ENCODE data around the gene PARP9. TPM values are rescaled to one million over a fixed set of nuclear protein-coding genes. Genes with fewer than 3 reads are reported as not detected.

The PARP9 gene
- polyA plus RNA-seq, 4 donors: 20.5 to 36.5 (median 25.2) TPM

DNA sequence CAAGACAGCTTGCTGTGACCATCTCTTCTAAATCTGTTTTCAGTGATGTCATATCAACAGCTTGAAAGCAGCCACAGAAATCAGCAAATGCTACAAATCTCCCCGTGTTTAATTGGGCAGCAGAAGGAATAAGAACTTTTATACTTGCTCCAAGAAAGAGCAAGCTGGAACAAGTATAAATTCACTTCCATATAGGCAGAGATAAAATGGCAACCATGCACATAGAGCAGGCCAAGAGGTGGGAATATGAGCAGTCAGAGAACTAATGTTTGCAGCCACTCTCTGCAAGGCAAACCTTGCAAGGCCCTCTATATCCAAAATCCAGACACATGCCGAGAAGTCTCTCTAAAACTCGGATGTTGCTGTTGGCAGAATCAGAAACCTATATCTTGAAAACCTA is 16.0 kb downstream of the PARP9 start:
- Histone ChIP-seq H3K4me3 (ENCODE audit: low read depth in 1 of 3, low read length in 3 of 3) (no peak overlapping the region), H3K27me3 (ENCODE audit: control insufficient read depth in 3 of 3, insufficient read depth in 3 of 3, low read length in 3 of 3) (no peaks in the 10 kb centered on the region), H3K36me3 (ENCODE audit: control insufficient read depth in 3 of 3, insufficient read depth in 2 of 3, low read depth in 1 of 3, low read length in 3 of 3) (peaks cover 13 to 30% (median 19%) of the 10 kb centered on the region in 3 donors), H3K27ac (ENCODE audit: low read depth in 1 of 3, low read length in 2 of 3) (no peak overlapping the region), H3K4me1 (ENCODE audit: control insufficient read depth in 3 of 3, insufficient read depth in 2 of 3, low read depth in 1 of 3, low read length in 2 of 3) (no peaks in the 10 kb centered on the region), H3K9me3 (ENCODE audit: control insufficient read depth in 2 of 2, insufficient read depth in 1 of 2, low read depth in 1 of 2, low read length in 1 of 2) (no peaks in the 10 kb centered on the region)
- FAIRE-seq: no peak
- 87 to 94% (median 88%) methylated on average over 3 of the region's 3 CpGs for WGBS, 3 donors
- no peak for DNase-seq

DNA sequence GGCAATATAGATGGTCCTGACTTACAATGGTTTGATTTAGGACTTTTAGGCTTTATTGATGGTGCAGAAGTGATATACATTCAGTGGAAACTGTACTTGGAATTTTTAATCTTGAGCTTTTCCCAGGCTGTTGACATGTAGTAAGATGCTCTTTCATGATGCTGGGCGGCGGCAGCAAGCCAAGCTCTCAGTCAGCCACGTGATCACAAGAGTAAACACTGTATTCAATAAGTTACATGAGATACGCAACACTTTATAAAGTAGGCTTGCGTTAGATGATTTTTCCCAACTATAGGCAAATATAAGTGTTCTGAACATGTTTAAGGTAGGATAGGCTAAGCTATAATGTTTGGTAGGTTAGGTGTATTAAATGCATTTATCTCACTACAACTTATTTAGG is 17.9 kb downstream of the PARP9 start:
- peaks cover 10 to 27% (median 20%) of the 10 kb centered on the region in 3 donors for H3K36me3 ChIP-seq (ENCODE audit: control insufficient read depth in 3 of 3, insufficient read depth in 2 of 3, low read depth in 1 of 3, low read length in 3 of 3)
- H3K4me1 ChIP-seq (ENCODE audit: control insufficient read depth in 3 of 3, insufficient read depth in 2 of 3, low read depth in 1 of 3, low read length in 2 of 3): no peaks in the 10 kb centered on the region
- no peaks in the 10 kb centered on the region for H3K9me3 ChIP-seq (ENCODE audit: control insufficient read depth in 2 of 2, insufficient read depth in 1 of 2, low read depth in 1 of 2, low read length in 1 of 2)
- no peak overlapping the region for H3K4me3 ChIP-seq (ENCODE audit: low read depth in 1 of 3, low read length in 3 of 3)
- no peaks in the 10 kb centered on the region for H3K27me3 ChIP-seq (ENCODE audit: control insufficient read depth in 3 of 3, insufficient read depth in 3 of 3, low read length in 3 of 3)
- DNase-seq (no peak), FAIRE-seq (no peak)
- H3K27ac ChIP-seq (ENCODE audit: low read depth in 1 of 3, low read length in 2 of 3): no peak overlapping the region
- WGBS, 3 donors: 87 to 97% (median 89%) methylated on average over 5 of the region's 5 CpGs

DNA sequence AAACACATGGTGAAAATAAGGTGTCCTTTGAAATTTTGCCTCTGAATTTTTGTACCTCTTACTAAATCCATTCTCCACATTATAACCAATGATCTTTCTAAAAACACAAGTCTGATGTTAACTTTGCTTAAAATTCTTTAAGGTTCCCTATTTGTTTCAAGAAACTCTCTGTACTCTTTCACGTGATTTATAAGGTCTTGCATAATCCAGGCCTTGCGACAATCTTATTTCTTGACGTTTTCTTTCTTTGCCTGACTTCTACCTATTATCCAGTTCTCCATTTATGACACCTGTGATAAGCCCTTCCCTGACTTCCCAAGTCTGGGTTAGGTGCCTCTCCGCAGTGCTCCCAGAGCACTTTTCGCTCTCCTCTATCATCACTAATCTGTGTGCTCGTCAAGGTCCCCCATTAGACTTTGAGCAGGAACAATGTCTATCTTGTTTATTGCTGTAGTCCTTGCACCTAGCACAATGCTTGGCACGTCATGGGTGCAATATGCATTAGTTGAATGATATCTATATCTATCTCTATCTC is 25.1 kb downstream of the PARP9 start:
- Histone ChIP-seq H3K27ac (ENCODE audit: low read depth in 1 of 3, low read length in 2 of 3) (no peak overlapping the region), H3K27me3 (ENCODE audit: control insufficient read depth in 3 of 3, insufficient read depth in 3 of 3, low read length in 3 of 3) (no peaks in the 10 kb centered on the region), H3K4me1 (ENCODE audit: control insufficient read depth in 3 of 3, insufficient read depth in 2 of 3, low read depth in 1 of 3, low read length in 2 of 3) (peaks cover 0 to 3% (median 0%) of the 10 kb centered on the region in 3 donors), H3K9me3 (ENCODE audit: control insufficient read depth in 2 of 2, insufficient read depth in 1 of 2, low read depth in 1 of 2, low read length in 1 of 2) (no peaks in the 10 kb centered on the region), H3K4me3 (ENCODE audit: low read depth in 1 of 3, low read length in 3 of 3) (no peak overlapping the region), H3K36me3 (ENCODE audit: control insufficient read depth in 3 of 3, insufficient read depth in 2 of 3, low read depth in 1 of 3, low read length in 3 of 3) (peaks cover 16 to 21% (median 18%) of the 10 kb centered on the region in 3 donors)
- FAIRE-seq (no peak), DNase-seq (peak; percentile 48 to 67)
- 56 to 73% (median 68%) methylated on average over 7 of the region's 7 CpGs for WGBS, 3 donors

DNA sequence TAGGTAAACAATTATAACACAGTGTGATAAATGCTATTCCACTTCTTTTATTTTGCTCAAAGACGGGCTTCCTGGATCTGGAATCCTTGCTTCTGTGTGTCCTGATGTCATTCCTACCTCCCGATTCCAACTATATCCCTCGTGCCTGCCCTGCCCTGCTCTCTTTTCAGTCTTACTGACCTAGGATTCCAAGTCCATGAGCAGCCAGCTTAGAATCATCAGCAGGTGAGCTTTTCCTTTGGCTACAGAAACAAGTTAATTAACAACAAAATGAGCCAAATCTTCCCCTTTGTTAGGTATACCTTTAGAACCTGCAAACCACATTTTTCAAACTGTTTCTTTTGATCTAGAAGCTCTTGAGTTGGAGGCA is 27.5 kb downstream of the PARP9 start:
- Histone ChIP-seq H3K9me3 (ENCODE audit: control insufficient read depth in 2 of 2, insufficient read depth in 1 of 2, low read depth in 1 of 2, low read length in 1 of 2) (no peaks in the 10 kb centered on the region), H3K27me3 (ENCODE audit: control insufficient read depth in 3 of 3, insufficient read depth in 3 of 3, low read length in 3 of 3) (no peaks in the 10 kb centered on the region), H3K27ac (ENCODE audit: low read depth in 1 of 3, low read length in 2 of 3) (no peak overlapping the region), H3K36me3 (ENCODE audit: control insufficient read depth in 3 of 3, insufficient read depth in 2 of 3, low read depth in 1 of 3, low read length in 3 of 3) (peaks cover 17 to 28% (median 25%) of the 10 kb centered on the region in 3 donors), H3K4me1 (ENCODE audit: control insufficient read depth in 3 of 3, insufficient read depth in 2 of 3, low read depth in 1 of 3, low read length in 2 of 3) (peaks cover 0 to 3% (median 0%) of the 10 kb centered on the region in 3 donors), H3K4me3 (ENCODE audit: low read depth in 1 of 3, low read length in 3 of 3) (no peak overlapping the region)
- 72 to 85% (median 81%) methylated on average over 3 of the region's 3 CpGs for WGBS, 3 donors
- FAIRE-seq (no peak), DNase-seq (peak in 1 of 2 donors; percentile 25)

DNA sequence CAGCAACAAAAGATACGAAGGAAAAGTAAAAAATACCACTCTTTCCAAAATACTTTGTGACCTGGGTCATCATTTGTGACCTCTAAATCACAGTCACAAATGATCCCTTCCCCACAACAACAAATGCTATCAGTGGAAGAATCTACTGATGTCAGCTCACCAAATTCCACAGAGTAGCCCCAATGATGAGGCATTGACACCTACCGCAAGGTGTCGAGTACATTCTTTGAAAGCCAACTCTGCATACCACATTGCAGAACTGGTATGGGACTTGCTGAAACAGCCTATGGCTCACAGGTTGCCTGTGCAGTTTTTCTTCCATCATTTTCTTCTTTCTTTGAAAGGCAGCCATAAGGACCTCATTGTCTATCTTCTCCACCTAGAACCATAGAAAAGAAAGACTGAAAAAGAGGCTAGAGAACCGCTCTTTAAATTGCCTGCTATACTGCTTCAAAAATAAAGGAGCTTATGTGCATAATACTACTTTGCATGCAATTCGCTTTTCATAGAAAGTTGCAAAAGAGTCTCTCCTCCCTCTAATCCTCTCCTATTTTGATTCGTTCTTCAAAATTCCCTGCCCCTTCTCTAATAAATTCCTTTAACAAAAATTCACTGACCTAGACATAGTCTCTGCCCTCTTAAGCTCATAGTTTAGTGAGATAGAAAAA is 28.0 kb downstream of the PARP9 start:
- WGBS, 3 donors: 88 to 97% (median 96%) methylated on average over 6 of the region's 6 CpGs
- no peak overlapping the region for H3K27ac ChIP-seq (ENCODE audit: low read depth in 1 of 3, low read length in 2 of 3)
- H3K4me3 ChIP-seq (ENCODE audit: low read depth in 1 of 3, low read length in 3 of 3): no peak overlapping the region
- peaks cover 19 to 28% (median 24%) of the 10 kb centered on the region in 3 donors for H3K36me3 ChIP-seq (ENCODE audit: control insufficient read depth in 3 of 3, insufficient read depth in 2 of 3, low read depth in 1 of 3, low read length in 3 of 3)
- no peaks in the 10 kb centered on the region for H3K27me3 ChIP-seq (ENCODE audit: control insufficient read depth in 3 of 3, insufficient read depth in 3 of 3, low read length in 3 of 3)
- H3K4me1 ChIP-seq (ENCODE audit: control insufficient read depth in 3 of 3, insufficient read depth in 2 of 3, low read depth in 1 of 3, low read length in 2 of 3): peaks cover 0 to 3% (median 0%) of the 10 kb centered on the region in 3 donors
- DNase-seq: no peak
- FAIRE-seq: no peak
- H3K9me3 ChIP-seq (ENCODE audit: control insufficient read depth in 2 of 2, insufficient read depth in 1 of 2, low read depth in 1 of 2, low read length in 1 of 2): no peaks in the 10 kb centered on the region

DNA sequence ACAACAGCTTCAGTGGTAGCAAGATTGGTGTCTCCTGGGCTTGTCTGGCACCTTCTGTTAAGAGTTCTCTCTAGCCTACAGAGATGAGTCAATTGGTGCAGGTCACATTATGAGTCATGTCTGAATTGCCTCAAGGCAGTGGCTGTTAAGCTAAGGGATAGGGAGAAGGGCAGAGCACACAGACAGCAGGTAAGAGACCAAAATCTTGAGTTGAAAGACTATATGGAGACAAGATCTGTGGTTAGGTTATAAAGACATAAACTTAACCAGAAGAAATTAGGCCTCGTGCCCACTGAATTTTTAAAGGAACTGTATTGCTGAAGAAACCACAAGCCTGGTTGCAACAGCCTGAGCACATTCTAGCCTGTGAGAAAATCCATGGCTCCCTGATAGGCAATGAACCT is 30.2 kb downstream of the PARP9 start:
- Histone ChIP-seq H3K27ac (ENCODE audit: low read depth in 1 of 3, low read length in 2 of 3) (no peak overlapping the region), H3K36me3 (ENCODE audit: control insufficient read depth in 3 of 3, insufficient read depth in 2 of 3, low read depth in 1 of 3, low read length in 3 of 3) (peaks cover 17 to 29% (median 19%) of the 10 kb centered on the region in 3 donors), H3K27me3 (ENCODE audit: control insufficient read depth in 3 of 3, insufficient read depth in 3 of 3, low read length in 3 of 3) (no peaks in the 10 kb centered on the region), H3K4me3 (ENCODE audit: low read depth in 1 of 3, low read length in 3 of 3) (no peak overlapping the region), H3K4me1 (ENCODE audit: control insufficient read depth in 3 of 3, insufficient read depth in 2 of 3, low read depth in 1 of 3, low read length in 2 of 3) (peaks cover 0 to 3% (median 0%) of the 10 kb centered on the region in 3 donors), H3K9me3 (ENCODE audit: control insufficient read depth in 2 of 2, insufficient read depth in 1 of 2, low read depth in 1 of 2, low read length in 1 of 2) (no peaks in the 10 kb centered on the region)
- FAIRE-seq (no peak), DNase-seq (peak; percentile 18 to 23)
- 64 to 79% (median 74%) methylated on average over 1 of the region's 1 CpG for WGBS, 3 donors

DNA sequence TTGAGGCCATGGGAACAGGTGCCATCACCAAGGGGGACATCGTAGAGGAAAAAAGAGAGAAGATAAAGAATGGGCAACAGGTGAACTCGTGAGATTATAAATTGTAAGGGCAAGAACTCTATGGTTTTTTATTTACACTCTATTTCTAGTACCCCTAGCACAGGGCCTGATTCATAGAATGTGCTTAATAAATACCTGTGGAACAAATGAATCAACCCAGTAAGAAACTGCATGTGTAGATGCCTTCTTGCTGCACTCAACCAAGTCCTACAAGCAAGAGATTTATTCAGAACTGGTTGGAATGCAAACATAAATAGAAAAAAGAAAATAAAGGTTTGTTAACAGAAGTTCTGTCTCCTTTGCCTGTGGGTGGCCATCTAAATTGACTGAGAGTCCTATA is 30.6 kb downstream of the PARP9 start:
- Histone ChIP-seq H3K27ac (ENCODE audit: low read depth in 1 of 3, low read length in 2 of 3) (no peak overlapping the region), H3K27me3 (ENCODE audit: control insufficient read depth in 3 of 3, insufficient read depth in 3 of 3, low read length in 3 of 3) (no peaks in the 10 kb centered on the region), H3K4me1 (ENCODE audit: control insufficient read depth in 3 of 3, insufficient read depth in 2 of 3, low read depth in 1 of 3, low read length in 2 of 3) (peaks cover 0 to 3% (median 0%) of the 10 kb centered on the region in 3 donors), H3K9me3 (ENCODE audit: control insufficient read depth in 2 of 2, insufficient read depth in 1 of 2, low read depth in 1 of 2, low read length in 1 of 2) (no peaks in the 10 kb centered on the region), H3K36me3 (ENCODE audit: control insufficient read depth in 3 of 3, insufficient read depth in 2 of 3, low read depth in 1 of 3, low read length in 3 of 3) (peaks cover 17 to 29% (median 19%) of the 10 kb centered on the region in 3 donors), H3K4me3 (ENCODE audit: low read depth in 1 of 3, low read length in 3 of 3) (no peak overlapping the region)
- no peak for DNase-seq
- 85 to 93% (median 91%) methylated on average over 2 of the region's 2 CpGs for WGBS, 3 donors
- no peak for FAIRE-seq

DNA sequence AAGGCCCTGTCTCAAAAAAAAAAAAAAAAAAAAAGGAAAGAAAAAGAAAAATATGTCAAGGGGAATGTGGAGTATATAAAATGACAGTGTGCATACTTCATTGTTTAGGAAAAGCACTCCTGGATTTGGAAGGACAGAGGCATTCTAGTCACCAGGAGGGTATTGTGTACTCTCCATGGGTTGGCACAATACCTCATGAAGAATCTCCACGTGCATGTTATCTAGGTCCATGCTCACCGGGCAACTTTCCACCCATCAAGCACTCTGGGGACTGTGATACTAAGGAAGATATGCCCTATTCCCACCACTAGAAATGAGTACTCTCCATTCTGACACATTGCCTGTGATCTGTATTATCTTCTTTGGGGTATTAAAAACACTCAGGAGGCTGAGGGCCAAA is 33.9 kb downstream of the PARP9 start:
- Histone ChIP-seq H3K4me1 (ENCODE audit: control insufficient read depth in 3 of 3, insufficient read depth in 2 of 3, low read depth in 1 of 3, low read length in 2 of 3) (no peaks in the 10 kb centered on the region), H3K9me3 (ENCODE audit: control insufficient read depth in 2 of 2, insufficient read depth in 1 of 2, low read depth in 1 of 2, low read length in 1 of 2) (no peaks in the 10 kb centered on the region), H3K27me3 (ENCODE audit: control insufficient read depth in 3 of 3, insufficient read depth in 3 of 3, low read length in 3 of 3) (no peaks in the 10 kb centered on the region), H3K36me3 (ENCODE audit: control insufficient read depth in 3 of 3, insufficient read depth in 2 of 3, low read depth in 1 of 3, low read length in 3 of 3) (peaks cover 17 to 22% (median 20%) of the 10 kb centered on the region in 3 donors), H3K4me3 (ENCODE audit: low read depth in 1 of 3, low read length in 3 of 3) (no peak overlapping the region), H3K27ac (ENCODE audit: low read depth in 1 of 3, low read length in 2 of 3) (no peak overlapping the region)
- DNase-seq (no peak), FAIRE-seq (no peak)
- WGBS, 3 donors: 64 to 88% (median 83%) methylated on average over 2 of the region's 2 CpGs
